Neutrophil (primary cell): ENCODE results near the gene GBA3.
A peak's percentile ranks its signal among the peaks of the same experiment; 100 is the strongest.

Source experiments
- H3K27ac ChIP-seq: fragments of 200-600 bp; sonication (generic); 2 replicates; pipeline ENCODE4 v1.5.1; 2016; ENCODE audit warnings: mild to moderate bottlenecking, moderate library complexity
- H3K27me3 ChIP-seq: fragments of 200-600 bp; sonication (generic); 2 replicates; pipeline ENCODE4 v1.6.0; 2016; ENCODE audit warnings: mild to moderate bottlenecking
- H3K36me3 ChIP-seq: fragments of 200-600 bp; sonication (generic); 2 replicates; pipeline ENCODE4 v1.5.1; 2017
- H3K4me1 ChIP-seq, 2 experiments: fragments of 200-600 bp in 1 of 2; sonication (generic) in 1 of 2; 1 replicate in 1 of 2; 2 replicates in 1 of 2; pipeline versions ENCODE4 v1.5.1 to v1.6.1; 2013 to 2016; ENCODE audit warnings: low read depth in 1 of 2, low read length in 1 of 2, mild to moderate bottlenecking in 1 of 2, moderate library complexity in 1 of 2; ENCODE audit not compliant: control insufficient read depth in 1 of 2, insufficient read depth in 1 of 2
- H3K4me3 ChIP-seq, 2 experiments: fragments of 200-600 bp in 1 of 2; sonication (generic) in 1 of 2; 1 replicate in 1 of 2; 2 replicates in 1 of 2; pipeline ENCODE4 v1.5.1; 2013 to 2016; ENCODE audit warnings: low read depth in 1 of 2, low read length in 1 of 2, mild to moderate bottlenecking in 1 of 2, moderate library complexity in 1 of 2
- H3K9me3 ChIP-seq: fragments of 200-600 bp; sonication (generic); 2 replicates; pipeline ENCODE4 v1.5.1; 2016
- CTCF ChIP-seq: fragments of 200-600 bp; sonication (generic); IDR thresholded peaks from 2 replicates; pipeline ENCODE4 v1.5.1; 2016; ENCODE audit warnings: antibody characterized with exemption

The GBA3 gene

GRCh38 chr4:22678940-22679854 is 13.5 kb upstream of the GBA3 start:
- no peaks in the 10 kb centered on the region for H3K27me3 ChIP-seq
- H3K4me1 ChIP-seq, result peaks cover 19 to 31% of the 10 kb centered on the region in 2 experiments
- H3K4me3 ChIP-seq, result no peak overlapping the region
- TF ChIP-seq CTCF, result no peak
- H3K9me3 ChIP-seq, result no peaks in the 10 kb centered on the region
- H3K36me3 ChIP-seq, result no peaks in the 10 kb centered on the region
- H3K27ac ChIP-seq, result peak overlapping the region; percentile 32

GRCh38 chr4:22680065-22680642 is 12.6 kb upstream of the GBA3 start:
- H3K27me3 ChIP-seq, result no peaks in the 10 kb centered on the region
- peaks cover 19 to 31% of the 10 kb centered on the region in 2 experiments for H3K4me1 ChIP-seq
- H3K4me3 ChIP-seq, result no peak overlapping the region
- peak overlapping the region; percentile 32 for H3K27ac ChIP-seq
- H3K9me3 ChIP-seq, result no peaks in the 10 kb centered on the region
- no peaks in the 10 kb centered on the region for H3K36me3 ChIP-seq
- TF ChIP-seq CTCF, result no peak

- Histone ChIP-seq H3K36me3 (no peaks in the 10 kb centered on the region), H3K27ac (no peak overlapping the region), H3K4me1 (peaks cover 25 to 33% of the 10 kb centered on the region in 2 experiments), H3K27me3 (no peaks in the 10 kb centered on the region), H3K4me3 (no peak overlapping the region), H3K9me3 (no peaks in the 10 kb centered on the region)
- TF ChIP-seq CTCF, result no peak
Observed at GRCh38 chr4:22683726-22684125, 9.0 kb upstream of the GBA3 start.

- Histone ChIP-seq H3K4me3 (no peak overlapping the region), H3K9me3 (no peaks in the 10 kb centered on the region), H3K36me3 (no peaks in the 10 kb centered on the region), H3K4me1 (peaks cover 15 to 24% of the 10 kb centered on the region in 2 experiments), H3K27ac (no peak overlapping the region), H3K27me3 (no peaks in the 10 kb centered on the region)
- no peak for TF ChIP-seq CTCF
Observed at GRCh38 chr4:22686141-22686540, 6.6 kb upstream of the GBA3 start.

- H3K4me1 ChIP-seq, result peaks cover 12 to 15% of the 10 kb centered on the region in 2 experiments
- H3K27me3 ChIP-seq, result peaks cover 9% of the 10 kb centered on the region
- H3K4me3 ChIP-seq, result no peak overlapping the region
- no peaks in the 10 kb centered on the region for H3K36me3 ChIP-seq
- no peak overlapping the region for H3K27ac ChIP-seq
- no peak for TF ChIP-seq CTCF
- no peaks in the 10 kb centered on the region for H3K9me3 ChIP-seq
Observed at GRCh38 chr4:22688236-22688635, 4.5 kb upstream of the GBA3 start.
